NCI-H2196 (cell line): Measurements from ENCODE around the gene CECR2.

Source experiments
- DNase-seq: peaks from one replicate; lab custom pipeline; 2025; ENCODE audit not compliant: unreplicated experiment; lab: John Stamatoyannopoulos, UW

Gene CECR2

GRCh38 chr22:17446698-17447097 is 77.4 kb downstream of the CECR2 start:
- DNase-seq: no peak

GRCh38 chr22:17451316-17451715 is 82.1 kb downstream of the CECR2 start:
- no peak for DNase-seq

GRCh38 chr22:17460895-17461294 is 91.6 kb downstream of the CECR2 start:
- DNase-seq: no peak

- DNase-seq: no peak
Observed at GRCh38 chr22:17470880-17471500, 101.7 kb downstream of the CECR2 start.

- no peak for DNase-seq
Observed at GRCh38 chr22:17471886-17472535, 102.8 kb downstream of the CECR2 start.

- no peak for DNase-seq
Observed at GRCh38 chr22:17472932-17473331, 103.7 kb downstream of the CECR2 start.

- DNase-seq: no peak
Observed at GRCh38 chr22:17475318-17476230, 106.3 kb downstream of the CECR2 start.

GRCh38 chr22:17476838-17477237 is 107.6 kb downstream of the CECR2 start:
- DNase-seq: no peak

- DNase-seq: no peak
Observed at GRCh38 chr22:17477391-17477833, 108.2 kb downstream of the CECR2 start.

GRCh38 chr22:17479135-17479534 is 109.9 kb downstream of the CECR2 start:
- no peak for DNase-seq

- DNase-seq: no peak
Observed at GRCh38 chr22:17481424-17481823, 112.2 kb downstream of the CECR2 start.

- no peak for DNase-seq
Observed at GRCh38 chr22:17483688-17484372, 114.6 kb downstream of the CECR2 start.

- DNase-seq: no peak
Observed at GRCh38 chr22:17484608-17485007, 115.3 kb downstream of the CECR2 start.

- DNase-seq: no peak
Observed at GRCh38 chr22:17486313-17486712, 117.1 kb downstream of the CECR2 start.

- no peak for DNase-seq
Observed at GRCh38 chr22:17486719-17487118, 117.5 kb downstream of the CECR2 start.

- no peak for DNase-seq
Observed at GRCh38 chr22:17489101-17489500, 119.8 kb downstream of the CECR2 start.

- no peak for DNase-seq
Observed at GRCh38 chr22:17491090-17491640, 121.9 kb downstream of the CECR2 start.

GRCh38 chr22:17492247-17492646 is 123.0 kb downstream of the CECR2 start:
- DNase-seq: no peak

GRCh38 chr22:17493419-17493981 is 124.2 kb downstream of the CECR2 start:
- no peak for DNase-seq

GRCh38 chr22:17496841-17497240 is 127.6 kb downstream of the CECR2 start:
- DNase-seq: no peak
